HL-60/S4 (cell line): ENCODE results near the gene CEBPA.

Experiments used
- in situ Hi-C: fragments of 300-500 bp; cut with MboI; formaldehyde crosslinking; loops from 2 replicates; pipeline ENCODE4 v1.14.3; 2022; ENCODE audit warnings: low sequenced_read_pairs

Gene CEBPA

GRCh38 chr19:33274663-33275558, 27.4 kb downstream of the CEBPA start:
- in situ Hi-C loops: no loop called here

GRCh38 chr19:33273881-33274662, 28.3 kb downstream of the CEBPA start:
- in situ Hi-C loops: no loop called here

- in situ Hi-C loops: no loop called here
These were observed 29.1 kb downstream of the CEBPA start for GRCh38 chr19:33273065-33273736.

GRCh38 chr19:33271246-33272021, 30.9 kb downstream of the CEBPA start:
- in situ Hi-C loops: no loop called here

- in situ Hi-C loops: no loop called here
These were observed 31.6 kb downstream of the CEBPA start for GRCh38 chr19:33270769-33271168.

- in situ Hi-C loops: no loop called here
These were observed 33.3 kb downstream of the CEBPA start for GRCh38 chr19:33269016-33269415.

GRCh38 chr19:33268162-33268991, 34.0 kb downstream of the CEBPA start:
- in situ Hi-C loops: no loop called here

GRCh38 chr19:33267706-33268105, 34.6 kb downstream of the CEBPA start:
- in situ Hi-C loops: no loop called here

- in situ Hi-C loops: no loop called here
These were observed 35.3 kb downstream of the CEBPA start for GRCh38 chr19:33266974-33267484.

- in situ Hi-C loops: no loop called here
These were observed 37.4 kb downstream of the CEBPA start for GRCh38 chr19:33264881-33265445.

GRCh38 chr19:33263325-33264023, 38.9 kb downstream of the CEBPA start:
- in situ Hi-C loops: no loop called here

- in situ Hi-C loops: no loop called here
These were observed 40.7 kb downstream of the CEBPA start for GRCh38 chr19:33261511-33262189.

GRCh38 chr19:33260628-33261418, 41.5 kb downstream of the CEBPA start:
- in situ Hi-C loops: no loop called here

- in situ Hi-C loops: loop anchor here (5.0 kb wide), 1 partner anchor 38 kb away; no protein-coding TSS in a partner anchor
These were observed 42.8 kb downstream of the CEBPA start for GRCh38 chr19:33259539-33259938.

GRCh38 chr19:33257828-33258227, 44.5 kb downstream of the CEBPA start:
- in situ Hi-C loops: loop anchor here (5.0 kb wide), 1 partner anchor 39 kb away; no protein-coding TSS in a partner anchor

GRCh38 chr19:33256261-33256660, 46.1 kb downstream of the CEBPA start:
- in situ Hi-C loops: loop anchor here (5.0 kb wide), 1 partner anchor 41 kb away; no protein-coding TSS in a partner anchor

GRCh38 chr19:33255781-33256180, 46.6 kb downstream of the CEBPA start:
- in situ Hi-C loops: loop anchor here (5.0 kb wide), 1 partner anchor 42 kb away; no protein-coding TSS in a partner anchor
